GM18505 (cell line): ENCODE results near the gene RCN1.

Experiments used
- ATAC-seq: cut with Tn5 transposase; IDR thresholded peaks from one replicate; pipeline ENCODE4 v1.9.1; 2021; ENCODE audit not compliant: unreplicated experiment
- POLR2A ChIP-seq: IDR thresholded peaks from 4 replicates; pipeline ENCODE4 v1.6.1; 2011; ENCODE audit warnings: borderline replicate concordance; ENCODE audit not compliant: insufficient read depth, insufficient read length; ENCODE audit errors: extremely low read depth

Gene RCN1

GRCh38 chr11:32065865-32066629 lies 24.8 kb upstream of the RCN1 start:
- ATAC-seq, result no peak

GRCh38 chr11:32068134-32068870 lies 22.6 kb upstream of the RCN1 start:
- no peak for ATAC-seq
- TF ChIP-seq POLR2A, result no peak

More at GRCh38 chr11:32065865-32066629, 24.8 kb upstream of the RCN1 start:
- TF ChIP-seq POLR2A, result no peak

- peak; percentile 71 for ATAC-seq
- TF ChIP-seq POLR2A, result no peak
Measured at GRCh38 chr11:32069361-32070058, 21.4 kb upstream of the RCN1 start.

- ATAC-seq, result no peak
- no peak for TF ChIP-seq POLR2A
Measured at GRCh38 chr11:32070692-32071091, 20.2 kb upstream of the RCN1 start.

- ATAC-seq, result no peak
- TF ChIP-seq POLR2A, result no peak
Measured at GRCh38 chr11:32071811-32072210, 19.1 kb upstream of the RCN1 start.

GRCh38 chr11:32072872-32073643 lies 17.8 kb upstream of the RCN1 start:
- ATAC-seq, result no peak
- TF ChIP-seq POLR2A, result no peak

GRCh38 chr11:32073644-32074026 lies 17.2 kb upstream of the RCN1 start:
- ATAC-seq, result no peak
- TF ChIP-seq POLR2A, result no peak

GRCh38 chr11:32079553-32079952 lies 11.3 kb upstream of the RCN1 start:
- ATAC-seq, result no peak
- no peak for TF ChIP-seq POLR2A

- no peak for TF ChIP-seq POLR2A
- no peak for ATAC-seq
Measured at GRCh38 chr11:32080361-32080980, 10.4 kb upstream of the RCN1 start.

- ATAC-seq, result no peak
- TF ChIP-seq POLR2A, result no peak
Measured at GRCh38 chr11:32081129-32081641, 9.7 kb upstream of the RCN1 start.

GRCh38 chr11:32081901-32082300 lies 9.0 kb upstream of the RCN1 start:
- ATAC-seq, result no peak
- TF ChIP-seq POLR2A, result no peak

GRCh38 chr11:32082346-32082986 lies 8.4 kb upstream of the RCN1 start:
- TF ChIP-seq POLR2A, result no peak
- no peak for ATAC-seq
